Stomach smooth muscle (tissue), 2 donors: Measurements from ENCODE around the gene ABCF1.

ENCODE experiments used
- H3K27ac ChIP-seq: one replicate; pipeline ENCODE4 v1.7.0; 2013; ENCODE audit warnings: mild to moderate bottlenecking, low read length, inconsistent platforms
- H3K27me3 ChIP-seq, 2 donors: one replicate each; pipeline ENCODE4 v1.7.0; 2013; ENCODE audit warnings: low read length in 2 of 2; ENCODE audit not compliant: insufficient read depth in 2 of 2, control insufficient read depth in 1 of 2
- H3K36me3 ChIP-seq, 2 donors: one replicate each; pipeline ENCODE4 v1.7.0; 2013; ENCODE audit warnings: low read length in 2 of 2; ENCODE audit not compliant: control insufficient read depth in 2 of 2, insufficient read depth in 2 of 2
- H3K4me1 ChIP-seq: one replicate; pipeline ENCODE4 v1.7.0; 2013; ENCODE audit warnings: low read length; ENCODE audit not compliant: control insufficient read depth, insufficient read depth
- H3K4me3 ChIP-seq, 2 donors: one replicate each; pipeline ENCODE4 v1.7.0; 2013; ENCODE audit warnings: low read length in 2 of 2
- H3K9ac ChIP-seq, 2 donors: one replicate each; pipeline ENCODE4 v1.7.0; 2013; ENCODE audit warnings: low read length in 2 of 2, mild to moderate bottlenecking in 1 of 2
- H3K9me3 ChIP-seq, 2 donors: one replicate each; pipeline ENCODE4 v1.7.0; 2013; ENCODE audit warnings: low read length in 2 of 2; ENCODE audit not compliant: control insufficient read depth in 2 of 2
- donor health status: healthy.
- donor health status: Pancreatic carcinoma.

The ABCF1 gene

GRCh38 chr6:30543821-30544220 lies 27.4 kb upstream of the ABCF1 start:
- peaks cover 8% of the 10 kb centered on the region for H3K4me1 ChIP-seq
- no peak overlapping the region for H3K4me3 ChIP-seq
- no peaks in the 10 kb centered on the region for H3K9me3 ChIP-seq
- H3K27ac ChIP-seq, result no peak overlapping the region
- peaks cover 23 to 25% of the 10 kb centered on the region in 2 donors for H3K36me3 ChIP-seq
- no peaks in the 10 kb centered on the region for H3K27me3 ChIP-seq
- H3K9ac ChIP-seq, result no peak overlapping the region

DNA sequence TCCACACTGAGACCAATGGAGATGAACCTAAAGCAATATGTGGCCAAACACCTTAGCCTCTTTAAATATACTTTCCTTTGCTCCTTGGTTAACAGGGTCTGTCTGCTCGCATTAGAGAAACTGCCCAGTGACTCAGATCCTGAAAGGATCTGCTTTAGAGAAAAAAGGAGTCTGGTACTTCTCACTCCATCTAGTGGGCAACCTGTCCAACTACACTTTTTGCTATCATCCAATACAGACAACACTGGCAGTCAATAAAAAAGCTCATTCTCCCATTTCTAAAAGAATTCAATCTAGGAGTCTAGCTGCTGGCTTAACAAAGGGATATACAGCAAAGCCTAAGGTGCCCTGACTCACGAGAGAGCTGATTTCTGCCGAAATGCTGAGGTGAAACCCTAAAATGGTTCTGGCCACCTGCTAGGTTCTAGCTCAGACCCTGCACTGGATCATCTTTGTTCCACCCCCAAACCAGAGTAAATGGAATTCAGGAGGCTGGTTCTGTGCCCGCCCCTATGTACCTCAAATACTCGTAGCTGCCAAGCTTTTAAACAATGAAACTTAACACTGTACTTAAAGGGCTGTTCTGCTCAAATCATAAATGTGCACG lies 26.5 kb upstream of the ABCF1 start:
- Histone ChIP-seq H3K36me3 (peaks cover 23 to 28% of the 10 kb centered on the region in 2 donors), H3K4me1 (peaks cover 8% of the 10 kb centered on the region), H3K9me3 (no peaks in the 10 kb centered on the region), H3K4me3 (no peak overlapping the region), H3K27me3 (no peaks in the 10 kb centered on the region), H3K9ac (no peak overlapping the region), H3K27ac (no peak overlapping the region)

DNA sequence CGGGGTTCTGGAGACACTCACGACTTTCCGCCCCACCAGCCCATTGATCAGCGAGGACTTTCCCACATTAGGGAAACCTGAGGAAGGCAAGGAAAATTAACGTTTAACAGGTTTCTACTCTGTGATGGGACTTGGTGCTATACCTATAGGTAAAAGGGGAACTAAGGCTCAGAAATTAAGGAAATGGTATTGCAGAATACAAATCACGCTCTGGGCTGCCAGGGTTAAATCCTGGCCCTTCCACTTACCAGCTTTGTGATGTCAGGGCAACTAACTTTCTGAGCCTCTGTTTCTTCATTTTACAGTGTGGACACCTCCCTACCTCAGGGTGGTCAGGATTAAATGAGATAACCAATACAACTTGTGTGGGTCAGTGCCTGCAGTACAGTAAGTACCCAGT lies 23.8 kb upstream of the ABCF1 start:
- H3K36me3 ChIP-seq, result peaks cover 38 to 47% of the 10 kb centered on the region in 2 donors
- H3K4me1 ChIP-seq, result peaks cover 2% of the 10 kb centered on the region

GRCh38 chr6:30548375-30548774 lies 22.9 kb upstream of the ABCF1 start:
- Histone ChIP-seq H3K27ac (no peak overlapping the region), H3K4me3 (no peak overlapping the region), H3K9me3 (no peaks in the 10 kb centered on the region), H3K9ac (no peak overlapping the region), H3K4me1 (no peaks in the 10 kb centered on the region), H3K36me3 (peaks cover 47 to 56% of the 10 kb centered on the region in 2 donors), H3K27me3 (no peaks in the 10 kb centered on the region)

More for the DNA sequence above, 23.8 kb upstream of the ABCF1 start:
- no peaks in the 10 kb centered on the region for H3K9me3 ChIP-seq
- no peak overlapping the region for H3K4me3 ChIP-seq
- H3K27ac ChIP-seq, result no peak overlapping the region
- H3K27me3 ChIP-seq, result no peaks in the 10 kb centered on the region
- no peak overlapping the region for H3K9ac ChIP-seq

GRCh38 chr6:30554404-30554803 lies 16.8 kb upstream of the ABCF1 start:
- H3K9me3 ChIP-seq, result no peaks in the 10 kb centered on the region
- peaks cover 33 to 41% of the 10 kb centered on the region in 2 donors for H3K36me3 ChIP-seq
- no peaks in the 10 kb centered on the region for H3K27me3 ChIP-seq
- peak overlapping the region in 1 of 2 donors; percentile 97 for H3K4me3 ChIP-seq
- H3K27ac ChIP-seq, result peak overlapping the region; percentile 99
- peaks cover 27% of the 10 kb centered on the region for H3K4me1 ChIP-seq
- H3K9ac ChIP-seq, result peak overlapping the region in 1 of 2 donors; percentile 36

DNA sequence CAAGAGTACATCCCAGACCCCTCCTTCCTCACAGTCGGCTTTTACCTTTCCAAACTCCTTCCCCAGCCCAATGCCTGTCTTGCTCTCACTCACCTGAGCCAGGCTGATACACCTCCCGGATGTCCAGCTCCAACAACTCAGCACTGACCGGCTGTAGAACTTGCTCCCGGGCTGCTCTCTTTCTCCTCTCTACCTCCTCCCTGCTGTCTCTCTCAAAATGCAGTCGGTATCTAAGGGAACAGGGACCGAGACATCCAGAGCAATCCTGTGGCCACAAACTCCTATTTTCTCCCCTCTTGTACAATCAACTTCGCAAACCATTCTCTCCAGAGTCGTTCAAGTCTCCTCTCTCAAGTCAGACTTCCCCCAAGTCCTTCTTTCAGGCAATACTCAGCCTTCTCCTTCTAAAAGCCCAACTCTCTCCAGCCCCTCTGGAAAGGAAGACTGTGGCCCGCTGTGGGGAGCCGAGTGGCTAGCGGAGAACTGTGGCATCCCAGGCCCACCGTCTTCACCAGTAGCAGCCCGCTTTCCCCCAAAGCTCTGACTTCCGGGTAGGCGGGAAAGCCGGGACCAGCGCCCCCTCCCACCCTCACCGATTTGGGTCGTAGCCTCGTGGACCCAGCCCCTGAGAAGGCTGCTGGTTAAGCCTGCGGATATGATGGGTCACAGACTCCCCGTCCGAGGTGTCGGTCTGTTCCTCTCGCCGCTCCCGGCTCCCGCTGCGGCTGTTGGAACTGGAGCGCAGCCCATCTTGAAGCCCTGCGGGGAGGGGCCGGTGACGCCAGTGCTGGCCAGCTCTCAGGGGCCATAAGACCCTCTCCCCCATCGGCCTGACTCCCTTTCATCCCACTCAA lies 16.1 kb upstream of the ABCF1 start:
- H3K4me1 ChIP-seq, result peaks cover 27% of the 10 kb centered on the region
- peak overlapping the region; percentile 86 to 96 for H3K9ac ChIP-seq
- no peaks in the 10 kb centered on the region for H3K9me3 ChIP-seq
- H3K27me3 ChIP-seq, result no peaks in the 10 kb centered on the region
- peaks cover 32 to 40% of the 10 kb centered on the region in 2 donors for H3K36me3 ChIP-seq
- peak overlapping the region; percentile 97 to 100 for H3K4me3 ChIP-seq
- H3K27ac ChIP-seq, result peak overlapping the region; percentile 99

DNA sequence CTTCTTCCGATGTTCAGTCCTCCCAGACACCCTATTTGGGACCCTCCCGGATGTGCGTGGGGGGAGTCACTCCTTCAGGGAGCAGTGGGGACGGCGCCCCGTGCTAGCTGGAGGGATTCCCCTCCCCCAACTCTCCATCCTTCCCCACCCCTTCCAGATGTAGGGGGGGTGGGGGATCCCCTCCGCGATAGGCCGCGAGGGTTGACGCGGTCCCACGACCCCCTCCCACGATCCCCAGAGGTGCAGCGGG lies 15.5 kb upstream of the ABCF1 start:
- Histone ChIP-seq H3K27ac (peak overlapping the region; percentile 99), H3K9ac (peak overlapping the region; percentile 86 to 96), H3K4me1 (peaks cover 27% of the 10 kb centered on the region), H3K9me3 (no peaks in the 10 kb centered on the region), H3K4me3 (peak overlapping the region; percentile 97 to 100), H3K27me3 (no peaks in the 10 kb centered on the region), H3K36me3 (peaks cover 28 to 37% of the 10 kb centered on the region in 2 donors)

DNA sequence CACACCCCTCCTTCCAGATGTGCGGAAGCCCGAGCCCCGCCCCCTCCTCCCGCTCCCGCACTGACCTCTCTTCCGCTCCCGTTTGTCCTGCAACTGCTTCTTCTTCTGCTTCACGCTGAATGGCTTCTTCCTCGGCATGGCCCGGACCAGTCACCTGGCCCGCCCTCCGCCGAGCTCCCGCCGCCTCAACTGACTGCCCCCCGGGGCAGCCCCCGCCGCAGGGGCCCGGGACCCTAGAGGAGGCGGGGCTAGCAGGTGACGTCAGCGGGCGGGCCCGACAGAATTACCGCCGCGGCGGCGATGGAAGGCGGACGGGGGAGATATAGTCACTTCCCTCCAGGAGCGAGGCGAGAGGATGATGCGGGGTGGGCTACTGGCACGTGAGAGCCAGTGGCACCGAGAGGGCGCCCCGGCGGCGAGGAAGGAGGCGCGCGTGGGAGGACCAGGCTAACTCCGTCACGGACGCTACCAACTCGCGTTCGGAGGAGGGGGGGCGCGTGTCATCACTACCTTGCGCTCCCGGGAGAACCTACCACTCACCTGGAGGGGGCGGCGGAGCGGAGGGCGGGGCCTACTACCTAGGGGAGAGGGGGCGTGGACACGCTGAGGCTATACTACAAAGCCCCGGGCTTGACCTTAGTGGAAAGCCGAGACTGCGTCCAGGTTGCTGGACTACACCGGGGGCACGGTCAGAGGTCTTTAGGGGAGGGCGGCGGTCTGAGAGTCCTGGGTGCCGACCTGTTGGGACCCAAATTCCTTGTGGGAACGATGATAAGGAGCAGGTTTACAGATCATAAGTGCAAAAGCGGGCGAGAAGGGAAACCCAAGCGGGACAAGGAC lies 15.0 kb upstream of the ABCF1 start, which contains the start of gene GNL1:
TSS of gene GNL1 (minus strand) at position 424 of the 840 bp plus-strand sequence. CDS start at position 138, 286 bp downstream.
- Histone ChIP-seq H3K36me3 (peaks cover 26 to 32% of the 10 kb centered on the region in 2 donors), H3K9me3 (no peaks in the 10 kb centered on the region), H3K27ac (peak within 1 kb of the TSS; percentile 99), H3K9ac (peak within 1 kb of the TSS; percentile 86 to 96), H3K4me3 (peak within 1 kb of the TSS; percentile 97 to 100), H3K27me3 (no peaks in the 10 kb centered on the region), H3K4me1 (peaks cover 27% of the 10 kb centered on the region)

GRCh38 chr6:30556906-30557682 lies 14.1 kb upstream of the ABCF1 start, which contains the start of gene PRR3:
TSS of gene PRR3 (plus strand) at chr6:30557295. CDS start at chr6:30557345, 50 bp downstream.
- peak within 1 kb of the TSS; percentile 86 to 96 for H3K9ac ChIP-seq
- H3K27ac ChIP-seq, result peak within 1 kb of the TSS; percentile 99
- H3K27me3 ChIP-seq, result no peaks in the 10 kb centered on the region
- no peaks in the 10 kb centered on the region for H3K9me3 ChIP-seq
- peaks cover 27% of the 10 kb centered on the region for H3K4me1 ChIP-seq
- H3K4me3 ChIP-seq, result peak within 1 kb of the TSS; percentile 97 to 100
- H3K36me3 ChIP-seq, result peaks cover 27 to 29% of the 10 kb centered on the region in 2 donors

DNA sequence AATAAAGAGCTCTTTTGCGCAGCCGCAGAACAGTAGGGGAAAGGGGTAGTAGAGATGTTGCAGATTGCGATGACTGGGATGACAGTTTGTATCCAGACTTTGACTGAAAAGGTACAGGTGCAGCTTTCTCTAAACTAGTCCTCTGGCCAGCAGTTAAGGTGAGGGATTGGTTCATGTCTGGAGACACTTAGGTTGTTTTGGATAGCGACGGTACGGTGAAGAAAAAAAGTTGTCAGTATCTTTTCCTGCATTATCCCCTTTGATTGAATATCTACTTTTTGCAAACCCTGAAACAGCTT lies 13.6 kb upstream of the ABCF1 start:
- Histone ChIP-seq H3K36me3 (peaks cover 27 to 29% of the 10 kb centered on the region in 2 donors), H3K27me3 (no peaks in the 10 kb centered on the region), H3K9ac (peak overlapping the region; percentile 86 to 96), H3K4me1 (peaks cover 27% of the 10 kb centered on the region), H3K4me3 (peak overlapping the region; percentile 97 to 100), H3K9me3 (no peaks in the 10 kb centered on the region), H3K27ac (peak overlapping the region; percentile 99)
